K562 (cell line): ENCODE measurements around the gene VIPR1. TPM values are rescaled to one million over a fixed set of nuclear protein-coding genes. Genes with fewer than 3 reads are reported as not detected.

Experiments used
- CREM ChIP-seq: IDR thresholded peaks from 2 replicates; pipeline ENCODE4 v1.6.1; 2014; ENCODE audit warnings: antibody characterized with exemption, low read depth
- E2F3 ChIP-seq: fragments of 250-450 bp; sonication (Bioruptor Pico); IDR thresholded peaks from 2 replicates; pipeline ENCODE4 v1.4.0; 2020; ENCODE audit warnings: mild to moderate bottlenecking
- HDAC8 ChIP-seq: fragments of 450-650 bp; IDR thresholded peaks from 2 replicates; pipeline ENCODE4 v1.6.1; 2016; ENCODE audit warnings: mild to moderate bottlenecking, missing genetic modification characterization, moderate library complexity, missing compliant biosample characterization
- NR1H2 ChIP-seq: sonication (generic); formaldehyde crosslinking; IDR thresholded peaks from 2 replicates; pipeline ENCODE4 v1.4.0; 2020; ENCODE audit warnings: mild to moderate bottlenecking, missing genetic modification reagents
- POLR2AphosphoS5 ChIP-seq: IDR thresholded peaks from 2 replicates; pipeline ENCODE4 v1.6.1; 2011; ENCODE audit warnings: mild to moderate bottlenecking, low read depth, low read length, moderate library complexity; ENCODE audit not compliant: control insufficient read depth, insufficient read depth
- POLR2G ChIP-seq: fragments of 200-400 bp; formaldehyde crosslinking; IDR thresholded peaks from 2 replicates; pipeline ENCODE4 v1.6.1; 2017; ENCODE audit warnings: low read depth, mild to moderate bottlenecking, antibody characterized with exemption, low read length, moderate library complexity
- RNF219 ChIP-seq: fragments of 250-450 bp; sonication (Bioruptor Pico); IDR thresholded peaks from 2 replicates; pipeline ENCODE4 v1.5.0; 2022; ENCODE audit warnings: mild to moderate bottlenecking
- SIRT6 ChIP-seq: IDR thresholded peaks from one replicate; pipeline ENCODE4 v1.6.1; 2012; ENCODE audit warnings: low read depth, mild to moderate bottlenecking, control low read depth, inconsistent platforms, low read length, moderate library complexity
- SOX6 ChIP-seq: fragments of 450-650 bp; IDR thresholded peaks from 2 replicates; pipeline ENCODE4 v1.6.1; 2014; ENCODE audit warnings: mild to moderate bottlenecking
- THRA ChIP-seq: fragments of 450-650 bp; IDR thresholded peaks from 2 replicates; pipeline ENCODE4 v1.6.1; 2017; ENCODE audit warnings: mild to moderate bottlenecking, moderate library complexity
- THRAP3 ChIP-seq: fragments of 450-650 bp; IDR thresholded peaks from 2 replicates; pipeline ENCODE4 v1.6.1; 2016; ENCODE audit warnings: mild to moderate bottlenecking, inconsistent platforms, borderline replicate concordance
- XRCC5 ChIP-seq: fragments of 200-400 bp; formaldehyde crosslinking; IDR thresholded peaks from 2 replicates; pipeline ENCODE4 v1.6.1; 2017; ENCODE audit warnings: low read depth, mild to moderate bottlenecking, low read length
- polyA plus RNA-seq, 8 experiments: library from polyadenylated mRNA; depleted of rRNA in 4 of 8; stranded (reverse) in 5 of 8; unstranded in 3 of 8; fragments of >200 nt; fragmentation: Nextera tagmentation in 2 of 8; fragmentation: Illumina TruSeq in 1 of 8; extraction: Ambion mirVana in 2 of 8; extraction: Trizol in 1 of 8; gene quantifications; 2 replicates each; pipeline versions ENCODE4 v1.2.1 to v1.2.3, GENCODE V29; 2011 to 2014; ENCODE audit warnings: inconsistent platforms in 1 of 8, missing spikeins in 1 of 8
- total RNA-seq, 7 experiments: library from RNA; depleted of rRNA in 6 of 7; stranded (reverse); fragments of >200 nt in 6 of 7; fragmentation: Illumina TruSeq in 2 of 7; extraction: Trizol in 2 of 7; gene quantifications; 2 replicates each; pipeline versions ENCODE4 v1.2.1 to v1.2.3, GENCODE V29; 2011 to 2021; ENCODE audit warnings: low replicate concordance in 1 of 7
- TF ChIP-seq, protein P1 (sequence below): conservative IDR thresholded peaks from 2 replicates; pipeline ENCODE4 v1.6.1; 2011; ENCODE audit warnings: low read depth, mild to moderate bottlenecking, low read length; ENCODE audit not compliant: control insufficient read depth
- TF ChIP-seq, protein P2 (sequence below): sonication (generic); formaldehyde crosslinking; IDR thresholded peaks from 2 replicates; pipeline ENCODE4 v1.8.0; 2022; ENCODE audit warnings: mild to moderate bottlenecking, missing genetic modification reagents, borderline replicate concordance

The VIPR1 gene
- total and polyA plus RNA-seq, 9 of the 15 experiments (the other 6 are each of a cell fraction or from before 2014, with no cell fraction given) = 0.04 to 0.38 (median 0.12) TPM; not detected in 3

DNA sequence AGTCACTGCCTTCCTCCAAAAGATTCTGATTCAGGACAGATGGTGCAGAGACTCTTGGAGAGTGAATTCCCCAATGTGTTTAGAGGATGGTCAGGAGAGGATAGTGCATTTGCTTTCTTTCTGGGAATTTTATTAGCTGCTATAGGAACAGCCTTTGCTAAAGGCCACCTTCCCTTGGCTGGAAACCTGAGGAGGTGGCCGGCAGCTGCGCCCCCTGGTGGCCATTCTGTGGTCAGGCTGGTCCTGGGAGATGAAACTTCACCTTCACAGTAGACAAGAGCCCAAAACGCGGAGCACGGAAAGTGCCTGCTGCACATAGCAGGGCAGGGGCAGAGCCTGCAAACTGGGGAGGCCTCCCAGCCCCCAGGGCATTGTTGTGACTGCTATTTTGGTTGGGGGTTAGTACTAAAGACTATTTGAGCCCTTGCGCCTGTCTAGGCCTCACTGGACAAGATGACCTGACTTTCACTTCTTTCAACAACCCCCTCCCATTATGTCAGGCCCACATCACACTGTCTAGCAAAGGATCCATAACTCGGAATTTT lies 45.0 kb downstream of the VIPR1 start (continued):
- TF ChIP-seq, protein P1, sequence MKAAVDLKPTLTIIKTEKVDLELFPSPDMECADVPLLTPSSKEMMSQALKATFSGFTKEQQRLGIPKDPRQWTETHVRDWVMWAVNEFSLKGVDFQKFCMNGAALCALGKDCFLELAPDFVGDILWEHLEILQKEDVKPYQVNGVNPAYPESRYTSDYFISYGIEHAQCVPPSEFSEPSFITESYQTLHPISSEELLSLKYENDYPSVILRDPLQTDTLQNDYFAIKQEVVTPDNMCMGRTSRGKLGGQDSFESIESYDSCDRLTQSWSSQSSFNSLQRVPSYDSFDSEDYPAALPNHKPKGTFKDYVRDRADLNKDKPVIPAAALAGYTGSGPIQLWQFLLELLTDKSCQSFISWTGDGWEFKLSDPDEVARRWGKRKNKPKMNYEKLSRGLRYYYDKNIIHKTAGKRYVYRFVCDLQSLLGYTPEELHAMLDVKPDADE = peak; percentile 45; the same call in 1 of the 2 replicates
- no peak for TF ChIP-seq RNF219 (CRISPR knock-in tag)
- TF ChIP-seq POLR2AphosphoS5 = no peak
- TF ChIP-seq POLR2G = peak; percentile 30; the same call in 1 of the 2 replicates
- no peak for TF ChIP-seq SIRT6
- TF ChIP-seq, protein P2, sequence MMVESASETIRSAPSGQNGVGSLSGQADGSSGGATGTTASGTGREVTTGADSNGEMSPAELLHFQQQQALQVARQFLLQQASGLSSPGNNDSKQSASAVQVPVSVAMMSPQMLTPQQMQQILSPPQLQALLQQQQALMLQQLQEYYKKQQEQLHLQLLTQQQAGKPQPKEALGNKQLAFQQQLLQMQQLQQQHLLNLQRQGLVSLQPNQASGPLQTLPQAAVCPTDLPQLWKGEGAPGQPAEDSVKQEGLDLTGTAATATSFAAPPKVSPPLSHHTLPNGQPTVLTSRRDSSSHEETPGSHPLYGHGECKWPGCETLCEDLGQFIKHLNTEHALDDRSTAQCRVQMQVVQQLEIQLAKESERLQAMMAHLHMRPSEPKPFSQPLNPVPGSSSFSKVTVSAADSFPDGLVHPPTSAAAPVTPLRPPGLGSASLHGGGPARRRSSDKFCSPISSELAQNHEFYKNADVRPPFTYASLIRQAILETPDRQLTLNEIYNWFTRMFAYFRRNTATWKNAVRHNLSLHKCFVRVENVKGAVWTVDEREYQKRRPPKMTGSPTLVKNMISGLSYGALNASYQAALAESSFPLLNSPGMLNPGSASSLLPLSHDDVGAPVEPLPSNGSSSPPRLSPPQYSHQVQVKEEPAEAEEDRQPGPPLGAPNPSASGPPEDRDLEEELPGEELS = no peak
- no peak for TF ChIP-seq SOX6
- TF ChIP-seq THRA = no peak
- peak; percentile 87; the same call in 1 of the 2 replicates for TF ChIP-seq XRCC5
- no peak for TF ChIP-seq HDAC8
- TF ChIP-seq CREM = no peak
- no peak for TF ChIP-seq NR1H2 (CRISPR knock-in tag)
- TF ChIP-seq E2F3 (CRISPR knock-in tag) = no peak
- TF ChIP-seq THRAP3 = no peak
- TF ChIP-seq, all 486 proteins: peak for 18
